PC-9 (cell line): ENCODE measurements around the gene NOL9.

Experiments used
- CTCF ChIP-seq: fragments of 200-600 bp; sonication (generic); conservative IDR thresholded peaks from 2 replicates; pipeline ENCODE4 v1.6.1; 2017; ENCODE audit warnings: mixed run types, antibody characterized with exemption, mild to moderate bottlenecking, moderate library complexity
- EZH2 ChIP-seq: fragments of 200-600 bp; sonication (generic); IDR thresholded peaks from 2 replicates; pipeline ENCODE4 v1.8.0; 2017; ENCODE audit warnings: antibody characterized with exemption, low read depth

GRCh38 chr1:6506210-6507036 lies 47.9 kb downstream of the NOL9 start:
- TF ChIP-seq CTCF: no peak
- no peak for TF ChIP-seq EZH2
